ENCODE results near the gene ITGA5. TPM values are rescaled to one million over a fixed set of nuclear protein-coding genes. Genes with fewer than 3 reads are reported as not detected.
A peak's percentile ranks its signal among the peaks of the same experiment; 100 is the strongest.

ITGA5 gene
- polyA plus RNA-seq, 10 donors, result 89.5 to 116 (median 108) TPM

DNA sequence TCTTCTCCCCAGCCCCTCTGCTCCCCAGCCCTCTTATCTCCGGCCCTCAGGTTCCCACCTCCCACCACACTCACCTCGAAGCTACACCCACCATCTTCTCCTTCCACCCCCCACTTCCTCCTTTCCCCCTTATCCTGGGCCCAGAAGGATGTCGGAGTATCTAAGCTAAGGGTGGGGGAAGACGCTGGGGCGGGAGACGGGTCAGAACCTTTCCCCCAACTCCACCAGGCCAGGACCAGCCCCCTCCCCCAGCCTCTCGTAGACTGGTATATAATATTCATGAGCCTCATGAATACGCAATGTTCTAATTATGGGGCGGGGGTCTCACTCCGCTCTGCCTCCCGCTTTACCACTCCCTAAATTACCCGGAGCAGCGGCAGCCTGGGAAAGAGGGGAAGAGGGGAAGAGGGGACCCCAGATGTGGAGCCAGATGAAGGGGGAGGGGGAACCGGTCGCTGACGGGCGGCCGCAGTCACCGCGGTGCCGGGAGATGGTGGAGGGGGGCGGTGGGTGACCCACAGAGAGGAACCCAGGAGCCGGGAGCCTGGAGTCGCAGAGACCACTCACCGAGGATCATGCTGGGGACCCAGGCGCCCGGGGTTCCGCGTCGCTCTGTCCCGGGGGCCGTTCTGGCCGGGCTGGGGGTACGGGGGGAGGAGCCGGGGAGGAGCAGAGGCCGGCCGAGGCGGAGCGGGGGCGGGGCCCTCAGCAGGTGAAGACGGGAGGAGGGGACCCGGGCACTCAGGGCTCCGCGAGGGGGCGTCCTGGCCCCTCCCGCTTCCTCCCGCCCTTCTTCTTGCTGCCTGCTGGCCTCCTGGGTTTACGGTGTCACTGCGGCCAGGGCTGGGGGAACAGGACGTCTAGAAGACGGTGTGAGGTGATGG is 28.2 kb downstream of the ITGA5 start:
- DNase-seq, result no peak

- no peak for DNase-seq
Measured at GRCh38 chr12:54390176-54390667, 28.8 kb downstream of the ITGA5 start.

DNA sequence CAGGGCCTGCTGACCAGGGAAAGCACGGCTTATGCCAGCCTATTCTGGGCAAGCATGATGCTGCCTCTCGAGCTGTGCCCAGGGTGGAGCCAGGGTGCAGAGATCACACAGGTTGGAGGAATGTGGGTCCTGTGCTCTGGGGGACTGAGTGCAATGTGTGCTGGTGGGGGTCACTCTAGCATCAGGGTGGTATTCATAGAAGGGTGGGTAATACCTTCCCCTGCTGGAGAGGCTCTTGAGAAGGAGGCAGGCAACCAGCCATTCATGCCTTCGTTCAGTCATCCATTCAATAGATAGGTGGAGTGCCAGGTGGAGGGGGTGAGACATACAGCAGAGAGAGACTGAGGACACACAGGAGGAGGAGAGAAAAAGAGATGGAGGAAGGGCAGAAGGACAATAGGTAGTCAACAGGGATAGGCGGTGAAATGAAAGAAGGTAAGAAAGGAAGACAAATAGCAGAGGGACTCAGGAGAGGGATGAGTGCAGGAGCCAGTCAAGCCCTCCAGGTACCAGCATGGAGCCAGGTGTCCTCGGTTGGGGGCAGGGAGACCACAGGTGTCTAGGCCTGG is 29.4 kb downstream of the ITGA5 start:
- DNase-seq, result no peak

DNA sequence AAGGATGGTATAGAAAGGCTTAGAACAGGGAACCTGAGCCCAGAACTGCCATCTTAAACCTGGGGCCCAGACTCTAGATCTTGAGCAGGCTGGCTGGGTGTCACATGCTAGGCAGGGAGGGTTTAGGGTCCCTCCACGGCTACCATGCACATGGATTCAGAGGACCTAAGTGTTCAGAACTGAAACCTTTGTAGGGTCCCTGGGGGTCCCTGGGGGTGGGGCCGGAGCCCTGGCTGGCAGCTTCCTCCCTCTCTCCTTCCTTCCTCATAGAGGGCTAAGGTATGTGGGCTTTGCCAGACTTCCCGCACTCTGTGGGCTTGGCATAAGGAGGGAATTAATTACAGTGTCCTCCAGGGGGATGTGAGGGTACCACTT is 29.9 kb downstream of the ITGA5 start:
- no peak for DNase-seq

DNA sequence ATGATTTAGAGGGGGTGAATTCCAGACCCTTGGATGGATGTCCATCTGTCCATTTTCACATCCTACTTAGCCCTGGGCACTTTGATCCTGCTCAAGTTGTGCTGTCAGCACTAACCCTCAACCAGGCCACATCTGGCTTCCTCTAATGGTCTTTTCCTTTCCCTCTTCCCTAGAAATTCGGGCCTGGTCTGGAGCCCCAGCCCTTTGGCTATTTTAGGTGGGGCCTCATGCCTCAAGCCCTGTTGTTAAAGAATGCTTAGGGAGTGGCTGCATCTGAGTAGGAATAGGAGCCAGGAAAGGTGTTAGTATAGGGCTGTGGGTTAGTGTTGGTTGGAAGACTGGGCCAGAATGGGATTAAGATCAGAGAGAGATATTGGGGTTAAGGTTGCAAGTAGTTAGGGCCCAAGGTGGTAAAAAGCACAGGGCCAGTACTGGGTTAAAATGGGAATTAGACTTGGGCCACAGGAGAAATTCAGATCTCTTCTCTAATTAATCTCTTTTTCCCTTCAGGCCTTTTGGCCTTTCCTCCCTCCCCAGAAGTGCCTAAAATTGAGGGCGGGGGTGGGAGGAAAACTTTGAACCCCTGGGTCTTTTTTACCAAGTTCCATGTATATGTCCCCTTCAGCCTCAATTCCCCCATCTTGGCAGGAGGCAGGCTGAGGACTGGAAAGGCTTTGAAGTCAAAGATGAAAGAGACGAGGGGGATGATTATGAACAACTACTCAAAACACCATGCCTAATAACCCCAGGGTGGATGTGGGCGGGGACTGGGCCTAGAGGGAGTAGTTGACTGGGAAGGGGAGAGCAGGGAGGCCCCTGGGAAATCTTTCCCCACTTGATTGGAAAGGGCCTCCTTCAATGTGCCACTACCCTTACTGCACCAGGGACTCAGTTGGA is 30.6 kb downstream of the ITGA5 start:
- DNase-seq, result no peak

GRCh38 chr12:54387114-54387467 is 32.0 kb downstream of the ITGA5 start:
- no peak for DNase-seq

DNA sequence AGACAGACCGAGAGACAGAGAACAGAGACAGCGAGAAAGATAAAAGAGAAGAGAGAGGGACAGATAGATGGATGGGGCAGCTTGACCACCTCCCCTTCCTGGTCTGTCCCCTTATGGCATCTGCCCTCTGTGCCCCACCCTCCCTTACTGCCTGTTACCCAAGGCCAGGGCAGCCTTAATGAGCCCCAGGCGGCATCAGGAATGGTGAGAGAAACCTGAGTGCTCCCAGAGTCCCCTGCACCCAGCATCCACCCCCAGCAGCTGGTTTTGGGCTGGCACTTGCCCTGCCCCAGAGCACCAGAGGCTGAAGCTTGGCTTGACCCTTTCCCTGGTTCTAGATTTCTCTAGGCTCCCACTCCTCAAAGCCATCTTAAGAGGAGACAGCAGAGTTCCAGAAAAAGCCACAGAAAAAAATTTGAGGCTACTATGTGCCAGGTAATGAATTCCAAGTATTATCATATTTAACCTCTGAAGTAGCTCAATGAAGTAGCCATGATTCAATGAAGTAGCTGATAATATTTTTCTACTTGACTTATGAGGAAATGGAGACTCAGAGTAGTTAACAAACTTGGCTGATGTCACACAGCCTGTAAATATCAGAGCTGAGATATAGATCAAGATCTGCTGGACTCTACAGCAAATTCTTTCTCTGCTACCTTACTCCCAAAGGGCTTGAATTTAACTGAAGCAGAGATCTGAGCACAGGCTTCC is 32.5 kb downstream of the ITGA5 start:
- no peak for DNase-seq

DNA sequence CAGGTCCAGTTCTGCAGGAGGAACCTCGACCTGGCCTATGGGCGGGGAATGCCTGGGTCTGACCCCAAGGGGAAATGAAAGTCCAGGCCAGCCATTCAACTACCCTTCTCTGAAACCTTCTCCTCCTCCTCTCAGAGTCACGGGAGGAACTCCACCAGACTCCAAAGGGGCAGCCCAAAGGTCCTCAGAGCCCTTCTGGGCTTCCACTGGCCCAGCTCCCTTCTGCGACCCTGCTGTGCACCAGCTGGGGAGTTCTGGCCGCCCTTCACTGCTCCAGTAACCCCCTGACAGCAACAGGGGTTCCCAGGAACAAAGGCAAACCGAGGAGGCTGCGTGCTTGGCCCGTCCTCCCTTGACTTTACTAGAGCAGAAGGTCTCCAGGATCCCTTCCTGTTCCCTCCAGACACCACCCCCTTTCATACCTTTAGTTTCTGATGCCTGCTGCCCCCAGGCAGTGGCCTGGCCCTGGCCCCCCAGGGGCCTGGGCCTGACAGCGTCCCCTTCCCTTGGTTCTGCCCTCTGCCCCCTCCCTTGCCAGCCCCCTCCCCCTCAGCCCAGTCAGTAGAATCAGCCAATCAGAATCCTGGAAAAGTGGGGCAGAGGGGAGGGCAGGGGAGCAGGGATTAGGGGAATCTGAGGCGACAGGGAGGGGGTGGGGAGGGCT is 33.7 kb downstream of the ITGA5 start:
- no peak for DNase-seq

DNA sequence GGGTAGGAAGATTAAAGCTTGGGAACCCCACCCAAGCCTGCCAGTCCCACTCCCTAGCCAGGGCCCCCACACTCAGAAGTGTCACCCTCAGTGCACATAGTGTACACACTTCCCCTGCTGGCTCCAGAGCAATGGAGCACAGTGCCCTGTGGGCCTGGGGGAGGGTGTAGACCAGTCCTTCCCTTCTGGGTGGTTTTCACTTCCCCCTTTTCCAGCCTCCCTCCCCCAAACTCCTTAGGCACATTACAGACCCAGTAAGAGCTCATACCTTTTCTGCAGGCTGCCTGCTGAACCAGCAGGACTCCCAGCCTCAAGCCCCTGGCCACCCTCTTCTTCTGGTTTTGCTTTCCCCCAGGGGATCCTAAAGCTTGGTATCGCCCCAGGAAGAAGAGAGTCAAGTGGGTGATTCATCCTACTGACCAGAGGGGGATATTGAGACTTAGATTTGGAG is 34.5 kb downstream of the ITGA5 start, which contains the start of gene ZNF385A:
ZNF385A (minus strand) TSS at position 143 of the 451 bp plus-strand sequence. CDS start 219 bp downstream, outside the sequence.
- DNase-seq, result no peak

DNA sequence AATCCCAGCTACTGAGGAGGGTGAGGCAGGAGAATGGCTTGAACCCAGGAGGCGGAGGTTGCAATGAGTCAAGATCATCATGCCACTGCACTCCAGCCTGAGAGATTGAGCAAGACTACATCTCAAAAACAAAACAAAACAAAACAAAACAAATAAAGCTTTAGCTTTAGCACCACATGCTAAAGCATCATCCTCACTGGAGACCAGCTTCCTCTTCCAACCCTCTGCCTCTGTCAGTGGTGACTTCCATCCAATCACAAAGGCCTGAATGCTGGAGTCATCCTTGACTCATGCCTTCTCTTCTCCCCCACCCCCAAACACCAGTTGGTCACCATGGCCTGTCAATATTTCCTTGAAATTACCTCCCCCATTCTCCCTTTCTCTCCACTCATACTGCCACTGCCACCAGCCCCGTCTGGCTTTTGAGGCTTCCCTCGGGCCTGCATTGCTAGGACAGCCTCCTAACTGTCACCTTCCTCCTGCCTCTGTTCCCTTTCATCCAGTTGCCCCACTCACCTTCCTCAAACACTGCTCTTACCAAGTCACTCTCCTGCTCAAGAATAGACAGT is 35.9 kb downstream of the ITGA5 start:
- peak in 1 of 3 donors; percentile 81 for DNase-seq

DNA sequence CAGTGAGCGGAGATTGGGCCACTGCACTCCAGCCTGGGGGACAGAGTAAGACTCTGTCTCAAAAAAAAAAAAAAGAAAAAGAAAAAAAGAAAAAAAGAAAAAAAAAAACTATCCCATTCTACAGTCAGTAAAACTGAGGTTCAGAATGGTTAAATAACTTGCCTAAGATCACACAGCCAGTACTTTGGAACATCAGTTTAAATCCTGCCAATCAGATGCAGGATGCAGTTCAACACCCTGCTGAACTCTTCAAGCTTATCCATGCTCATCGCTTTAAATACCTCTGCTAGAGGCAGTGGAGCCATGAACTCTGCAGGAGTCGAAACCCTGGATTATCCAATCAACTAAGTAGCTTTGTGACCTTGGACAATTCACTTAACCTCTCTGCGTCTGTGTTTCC is 37.9 kb downstream of the ITGA5 start:
- DNase-seq, result no peak

DNA sequence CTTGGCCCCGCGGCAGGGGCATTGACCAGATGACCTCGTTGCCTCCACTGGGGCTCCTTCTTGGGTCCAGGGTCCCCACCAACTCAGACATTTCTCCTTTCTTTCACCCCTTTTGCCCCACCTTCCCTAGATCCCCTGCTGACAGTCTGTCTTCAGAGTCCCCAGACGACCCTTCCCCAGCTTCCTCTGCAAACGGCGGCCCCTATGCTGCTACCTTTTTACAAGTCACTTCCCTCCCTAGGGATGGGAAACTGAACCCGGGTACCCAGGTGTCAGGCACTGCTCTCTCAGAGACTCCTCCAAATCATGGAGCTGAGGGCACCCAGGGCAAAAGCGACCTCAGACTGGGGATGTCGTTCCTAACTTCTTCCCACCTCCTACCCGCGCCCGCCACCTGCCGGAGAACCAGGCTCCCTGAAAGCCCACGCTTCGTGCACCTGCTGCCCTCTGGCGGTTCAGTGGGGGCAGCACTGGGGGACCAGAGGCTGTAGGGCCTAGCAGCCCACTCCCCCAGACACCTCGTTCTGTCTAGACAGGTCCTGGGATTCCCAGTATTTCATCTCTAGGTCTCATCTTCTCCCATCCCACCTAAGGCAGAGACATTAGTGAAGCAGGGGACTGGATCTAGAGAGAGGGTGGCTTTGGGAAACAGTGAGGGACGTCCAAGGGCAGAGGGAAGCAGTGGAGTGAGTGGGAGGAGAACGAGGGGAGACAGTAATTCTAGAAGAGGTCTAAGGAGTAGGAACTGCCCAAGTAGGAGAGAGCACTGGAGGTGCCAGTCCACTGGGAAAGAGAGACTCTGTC is 39.5 kb downstream of the ITGA5 start:
- peak; percentile 85 to 94 (median 90) for DNase-seq

GRCh38 chr12:54378796-54379397 is 40.2 kb downstream of the ITGA5 start:
- DNase-seq, result peak in 2 of 3 donors; percentile 80 to 87

DNA sequence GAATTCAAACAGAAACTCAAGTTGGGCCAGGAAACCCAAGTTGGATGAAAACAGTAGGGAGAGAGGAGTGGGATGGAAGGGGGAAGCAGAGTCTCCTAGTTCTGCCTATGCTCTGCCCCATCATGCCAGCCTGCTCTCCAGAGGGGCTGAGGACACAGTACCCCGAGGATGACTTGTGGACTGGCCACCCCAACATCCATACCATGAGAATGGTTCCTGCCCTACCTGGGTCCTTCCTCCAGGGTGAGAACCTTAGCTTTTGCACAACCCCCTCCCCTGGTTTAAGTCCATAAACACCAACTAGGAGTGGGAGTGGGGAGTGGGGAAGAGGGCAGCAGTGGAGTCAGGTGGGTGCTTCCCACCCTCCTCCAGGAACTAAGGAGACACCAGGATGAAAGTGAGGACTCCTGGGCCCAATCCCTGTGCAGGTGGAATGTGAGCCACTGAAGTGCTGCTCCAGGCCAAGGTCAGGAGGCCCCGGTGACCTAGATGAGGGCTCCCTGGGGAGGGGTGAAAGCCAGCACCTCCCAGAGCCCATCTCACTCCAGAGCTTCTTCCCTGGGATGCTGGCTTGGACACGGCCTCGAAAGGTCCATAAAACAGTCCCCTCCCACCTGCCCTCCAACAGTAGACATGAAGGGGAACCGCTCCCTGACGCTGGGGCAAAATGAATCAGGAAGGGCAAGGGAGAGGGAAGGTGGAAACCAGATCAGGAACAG is 41.1 kb downstream of the ITGA5 start:
- DNase-seq, result no peak

DNA sequence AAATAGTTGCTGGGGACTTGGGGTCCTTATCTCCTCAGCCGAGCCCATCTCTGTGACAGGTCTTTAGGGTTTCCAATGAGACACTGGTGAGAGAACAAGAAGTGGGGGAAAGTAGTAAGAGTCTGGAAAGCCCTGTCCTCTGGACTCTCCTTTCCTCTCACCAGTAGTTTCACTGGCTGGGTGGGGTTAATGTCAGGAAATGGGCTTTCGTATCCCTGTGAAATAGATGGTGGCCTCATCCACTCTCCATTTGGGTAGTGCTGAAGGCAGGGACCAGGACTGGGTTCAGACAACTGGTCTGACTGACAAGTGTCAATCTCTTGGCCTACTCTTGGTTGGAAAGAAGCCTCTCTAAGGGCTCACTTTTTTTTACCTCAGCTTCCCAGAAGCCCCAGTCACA is 42.1 kb downstream of the ITGA5 start:
- no peak for DNase-seq

DNA sequence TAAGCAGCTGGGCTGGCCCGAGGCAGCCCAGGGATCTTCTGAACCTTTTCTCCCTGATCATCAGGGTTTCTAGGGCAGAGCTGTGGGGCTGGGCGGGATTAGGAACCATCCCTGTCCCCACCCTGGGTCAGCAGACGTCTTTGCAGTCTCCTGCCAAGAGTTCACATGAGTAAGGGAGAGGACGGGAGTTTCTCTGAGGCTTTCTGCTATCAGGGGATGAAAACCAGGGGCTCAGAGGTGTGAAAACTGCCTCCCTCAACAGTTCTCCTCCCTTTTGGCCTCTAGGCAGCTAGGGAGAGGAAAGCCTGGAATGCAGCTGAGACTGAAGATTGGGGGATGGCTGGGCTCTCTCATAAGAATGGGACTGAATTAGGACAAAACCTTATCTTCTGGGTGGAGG is 42.5 kb downstream of the ITGA5 start:
- peak in 1 of 3 donors; percentile 57 for DNase-seq

DNA sequence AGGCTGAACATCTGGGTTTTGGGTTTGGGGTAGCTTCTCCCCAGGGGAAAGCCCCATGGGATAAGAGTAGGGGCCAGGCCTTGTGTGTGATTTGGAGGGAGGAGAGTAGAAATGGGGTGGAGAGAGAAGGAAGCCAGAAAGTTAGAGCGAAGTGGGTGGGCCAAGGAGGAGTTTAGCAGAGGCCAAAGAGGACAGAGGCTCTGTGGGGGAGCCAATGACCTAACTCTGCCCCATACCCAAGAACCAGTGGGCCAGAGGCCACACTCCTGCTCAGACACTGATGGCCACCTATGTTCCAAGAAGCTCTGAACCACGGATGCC is 43.8 kb downstream of the ITGA5 start:
- peak in 1 of 3 donors; percentile 72 for DNase-seq

DNA sequence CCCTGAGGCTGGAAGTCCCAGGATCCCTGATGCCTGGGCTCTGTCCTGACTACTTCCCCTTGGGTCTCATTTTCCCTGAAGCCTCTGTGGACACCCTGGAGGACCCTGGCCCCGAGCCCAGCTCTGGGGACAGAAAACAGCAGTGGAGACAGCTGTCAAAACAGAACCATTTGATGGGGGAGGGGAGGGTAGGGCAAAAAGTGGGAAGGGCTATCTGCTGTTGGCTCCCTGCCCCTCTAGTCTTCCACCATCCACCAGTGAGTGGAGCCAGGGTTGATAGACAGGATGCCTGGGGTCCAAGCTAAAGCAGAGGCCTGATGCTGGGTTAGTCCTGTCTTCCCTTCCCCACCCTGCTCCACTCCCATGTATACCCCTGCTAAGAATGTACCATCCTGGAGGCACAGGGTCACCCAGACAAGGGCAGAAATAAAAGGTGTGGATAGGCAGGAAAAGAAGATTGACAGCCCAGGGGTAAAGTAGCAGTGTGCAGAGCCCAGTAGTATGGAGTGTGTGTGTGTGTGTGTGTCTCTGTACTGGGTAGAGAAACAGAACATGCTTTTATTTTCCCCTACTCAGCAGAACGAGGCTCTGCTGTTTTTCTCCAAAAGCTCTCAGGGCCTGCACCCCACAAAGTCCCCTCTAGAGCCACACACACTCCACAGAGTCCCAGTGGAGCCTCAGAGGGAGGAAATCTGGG is 44.4 kb downstream of the ITGA5 start:
- peak in 2 of 3 donors; percentile 62 to 67 for DNase-seq
